Stimulated activated CD8-positive, alpha-beta memory T cell treated with anti-CD3 and anti-CD28 coated beads, Interleukin-15, amount 100 ng/mL, for 24 hours (primary cell): ENCODE results near the gene LCLAT1.

ENCODE experiments used
- DNase-seq: peaks from one replicate; pipeline ENCODE4 v3.0.0-alpha.2; 2020; ENCODE audit warnings: low read depth

The LCLAT1 gene

DNA sequence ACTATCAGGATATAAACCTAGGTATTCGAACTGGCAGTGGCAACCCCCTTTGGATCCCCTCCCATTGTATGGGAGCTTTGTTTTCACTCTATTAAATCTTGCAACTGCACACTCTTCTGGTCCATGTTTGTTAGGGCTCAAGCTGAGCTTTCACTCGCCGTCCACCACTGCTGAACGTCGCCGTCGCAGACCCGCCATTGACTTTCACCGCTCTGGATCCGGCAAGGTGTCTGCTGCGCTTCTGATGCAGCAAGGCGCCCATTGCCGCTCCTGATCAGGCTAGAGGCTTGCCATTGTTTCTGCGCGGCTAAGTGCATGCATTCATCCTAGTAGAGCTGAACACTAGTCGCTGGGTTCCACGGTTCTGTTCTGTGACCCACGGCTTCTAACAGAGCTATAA, 69.1 kb downstream of the LCLAT1 start:
- no peak for DNase-seq

DNA sequence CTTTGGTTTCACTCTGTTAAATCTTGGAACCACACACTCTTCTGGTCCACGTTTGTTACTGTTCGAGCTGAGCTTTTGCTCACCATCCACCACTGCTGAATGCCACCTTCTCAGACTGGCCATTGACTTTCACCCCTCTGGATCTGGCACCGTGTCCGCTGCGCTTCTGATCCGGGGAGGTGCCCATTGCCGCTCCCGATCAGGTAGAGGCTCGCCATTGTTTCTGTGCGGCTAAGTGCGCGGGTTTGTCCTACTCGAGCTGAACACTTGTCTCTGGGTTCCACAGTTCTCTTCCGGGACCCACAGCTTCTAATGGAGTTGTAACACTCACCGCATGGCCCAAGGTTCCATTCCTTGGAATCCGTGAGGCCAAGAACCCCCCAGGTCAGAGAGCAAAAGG, 72.8 kb downstream of the LCLAT1 start:
- DNase-seq = no peak

DNA sequence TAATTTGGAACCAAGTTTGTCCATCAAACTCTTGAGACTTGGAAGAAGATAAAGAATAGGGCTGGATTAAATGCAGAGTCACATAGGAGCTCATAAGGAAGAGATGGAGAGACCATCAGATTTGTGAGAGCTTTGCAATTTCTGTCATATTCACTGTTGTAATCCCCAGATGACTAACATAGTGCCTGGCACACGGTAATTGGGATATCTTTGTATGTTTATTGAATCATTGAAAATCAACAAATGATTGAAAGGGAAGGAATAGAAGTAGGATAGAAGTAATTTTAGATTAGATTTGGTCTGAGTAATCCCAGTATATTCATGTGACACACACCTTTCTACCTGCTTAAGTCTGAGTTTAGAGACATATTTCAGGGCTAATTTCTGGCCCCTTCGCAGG, 75.4 kb downstream of the LCLAT1 start:
- DNase-seq = no peak

DNA sequence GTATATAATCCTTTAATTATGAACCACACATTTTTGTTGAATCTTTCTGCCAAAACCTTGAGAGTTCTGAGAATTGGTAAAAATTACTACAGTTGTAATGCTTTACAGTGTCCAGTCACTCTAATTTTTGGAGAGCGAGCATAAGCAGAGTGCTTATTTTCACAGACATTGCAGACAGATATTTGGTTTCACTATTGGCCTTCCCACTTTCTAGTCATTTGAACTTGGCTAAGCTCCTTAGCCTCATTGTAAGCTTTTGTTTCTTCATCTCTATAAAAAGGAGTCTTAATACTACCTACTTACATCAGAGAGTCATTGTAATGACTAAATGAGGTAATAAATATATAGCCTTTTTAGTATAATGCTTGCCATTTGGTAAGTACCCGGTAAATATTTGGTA, 80.4 kb downstream of the LCLAT1 start:
- no peak for DNase-seq

DNA sequence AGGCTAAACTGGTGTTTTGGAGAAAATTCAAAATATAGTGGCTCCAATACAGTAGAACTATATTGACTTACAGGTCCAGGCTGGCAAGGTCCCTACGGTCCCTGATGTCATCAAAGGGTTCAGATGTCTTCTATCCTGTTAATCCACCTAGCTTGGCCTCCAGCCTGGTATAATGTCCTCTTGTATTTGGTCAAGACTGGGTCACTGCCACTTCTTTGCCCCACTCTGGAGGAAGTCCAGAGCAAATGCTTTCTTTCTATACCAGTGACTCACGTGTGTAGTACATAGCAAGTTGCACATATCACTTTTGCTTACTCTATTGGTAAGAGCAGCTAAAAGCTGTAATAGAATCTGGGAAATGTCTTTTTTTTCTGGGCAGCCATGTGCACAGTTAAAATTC, 80.8 kb downstream of the LCLAT1 start:
- no peak for DNase-seq

DNA sequence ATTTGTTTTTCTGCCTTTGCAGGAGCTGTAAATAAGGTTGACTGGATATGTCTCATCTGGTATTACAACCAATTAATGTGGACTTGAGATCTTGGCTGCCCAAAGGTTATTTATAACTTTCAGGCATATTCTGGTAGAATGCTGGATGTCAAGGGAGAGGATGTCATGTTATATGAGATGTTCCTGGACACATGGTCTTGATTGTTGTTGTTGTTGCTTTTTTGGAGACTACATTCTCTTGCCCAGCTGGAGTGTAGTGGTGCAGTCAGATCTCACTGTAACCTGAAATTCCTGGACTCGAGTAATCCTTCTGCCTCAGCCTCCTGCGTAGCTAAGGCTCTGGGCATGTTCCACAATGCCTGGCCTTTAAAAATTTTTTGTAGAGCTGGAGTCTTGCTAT, 83.3 kb downstream of the LCLAT1 start:
- DNase-seq = no peak

DNA sequence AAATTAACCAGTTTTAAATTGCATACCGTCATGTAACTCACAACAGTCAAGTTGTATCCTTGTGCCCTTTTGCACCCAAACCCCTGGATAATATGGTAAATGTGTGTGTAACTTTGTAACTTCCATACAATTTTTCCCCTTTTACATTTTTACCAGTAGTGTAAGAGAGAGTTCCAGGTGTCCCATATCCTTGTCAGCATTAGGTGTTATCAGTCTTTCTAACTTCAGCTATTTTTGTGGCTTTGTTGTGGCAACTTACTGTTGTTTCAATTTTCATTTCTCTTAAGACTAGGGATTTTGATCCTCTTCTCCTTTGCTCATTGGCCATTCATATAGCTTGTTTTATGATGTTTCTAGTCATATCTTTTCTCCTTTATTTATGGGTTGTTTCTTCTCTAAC, 94.6 kb downstream of the LCLAT1 start:
- no peak for DNase-seq

GRCh38 chr2:30545875-30546274, 98.8 kb downstream of the LCLAT1 start:
- DNase-seq = no peak

DNA sequence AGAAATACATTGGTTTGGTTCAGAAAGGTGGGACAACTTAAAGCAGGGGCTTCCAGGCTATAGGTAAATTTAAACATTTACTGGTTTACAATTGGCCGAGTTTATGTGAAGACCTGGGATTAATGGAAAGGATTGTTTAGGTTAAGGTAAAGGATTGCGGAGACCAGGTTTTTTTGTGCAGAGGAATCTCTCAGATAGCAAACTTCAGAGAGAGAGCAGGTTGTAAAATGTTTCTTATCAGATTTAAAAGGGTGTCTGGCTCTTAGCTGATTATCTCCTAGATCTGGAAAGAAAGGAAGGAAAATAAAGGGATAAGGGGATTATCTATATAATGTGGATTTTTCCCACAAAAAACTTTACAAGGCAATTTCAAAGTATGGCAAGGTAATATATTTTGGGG, 101.3 kb downstream of the LCLAT1 start:
- DNase-seq = no peak

GRCh38 chr2:30549096-30549495, 102.0 kb downstream of the LCLAT1 start:
- no peak for DNase-seq

DNA sequence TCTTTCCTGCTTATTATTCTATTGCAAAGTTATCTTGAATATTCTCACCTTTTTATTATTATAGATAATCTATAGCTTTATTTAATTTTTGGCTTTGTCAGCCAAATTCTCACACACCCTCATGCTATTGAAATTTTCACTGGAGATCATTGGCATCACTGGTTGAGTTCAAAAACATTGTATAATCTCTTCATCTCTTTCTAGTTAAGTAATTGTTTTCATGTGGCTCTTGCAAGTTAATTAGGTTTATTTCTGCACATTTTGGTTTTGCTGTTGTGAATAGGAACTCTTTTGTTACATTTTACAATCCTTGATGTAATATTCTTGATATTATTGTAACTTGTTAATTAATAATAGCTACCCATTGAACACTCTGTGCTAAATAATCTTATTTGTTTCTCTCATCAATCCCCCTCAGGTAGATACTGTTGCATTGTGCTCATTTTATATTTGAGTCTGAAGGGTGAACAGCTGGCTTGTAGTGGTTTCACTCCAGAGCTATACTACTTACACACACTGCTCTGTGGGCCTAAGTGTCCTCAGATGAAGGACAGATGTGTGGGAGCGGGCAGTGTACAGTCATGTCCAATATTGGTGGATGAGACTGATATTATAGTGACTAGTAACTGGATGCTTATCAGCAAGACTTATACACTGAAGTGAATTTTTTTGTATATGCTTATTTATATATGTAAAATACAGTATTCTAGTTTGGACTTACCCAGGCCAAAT, 112.7 kb downstream of the LCLAT1 start:
- DNase-seq = no peak

DNA sequence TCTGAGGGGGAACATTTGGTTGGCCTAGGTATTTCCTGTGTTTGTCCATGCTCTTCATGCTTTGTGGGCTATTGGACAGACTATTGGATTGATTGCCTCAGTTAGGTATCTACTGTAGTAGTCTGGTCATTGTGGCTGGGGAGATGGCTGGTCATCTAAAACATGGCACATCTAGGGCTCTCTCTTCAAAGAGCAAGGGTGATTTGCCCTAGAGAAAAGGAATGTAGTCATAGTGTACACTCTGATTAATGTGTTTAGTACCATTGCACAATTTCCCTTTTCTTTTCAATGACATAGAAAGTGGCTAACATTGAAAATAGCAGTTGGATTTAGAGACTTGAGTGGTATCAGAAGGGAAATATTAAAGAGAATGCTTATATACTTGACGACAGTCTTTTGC, 114.3 kb downstream of the LCLAT1 start:
- no peak for DNase-seq

DNA sequence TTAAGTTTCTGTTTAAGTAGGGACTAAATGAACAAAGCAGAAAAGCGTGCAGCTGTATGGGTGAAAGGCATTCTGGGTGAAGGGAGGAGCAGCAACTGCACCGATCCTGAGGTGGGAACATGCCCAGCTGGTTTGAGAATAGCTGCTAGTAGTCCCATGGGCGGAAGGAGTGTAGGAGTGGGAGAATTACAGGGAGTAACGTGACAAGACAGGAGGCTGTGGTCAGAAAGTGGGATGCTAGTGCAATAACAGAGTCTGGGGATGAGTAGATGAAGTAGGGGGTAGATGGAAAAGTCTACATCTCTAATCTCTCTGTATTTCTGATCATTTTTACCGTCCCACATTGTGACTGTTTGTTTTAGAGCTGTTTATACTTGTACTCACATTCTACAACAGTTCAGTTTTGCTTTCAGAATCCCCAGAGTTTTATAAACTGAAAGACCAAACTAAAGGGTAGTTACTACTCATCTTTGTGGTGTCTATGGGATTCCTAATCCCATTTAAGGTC, 118.9 kb downstream of the LCLAT1 start:
- DNase-seq = no peak

DNA sequence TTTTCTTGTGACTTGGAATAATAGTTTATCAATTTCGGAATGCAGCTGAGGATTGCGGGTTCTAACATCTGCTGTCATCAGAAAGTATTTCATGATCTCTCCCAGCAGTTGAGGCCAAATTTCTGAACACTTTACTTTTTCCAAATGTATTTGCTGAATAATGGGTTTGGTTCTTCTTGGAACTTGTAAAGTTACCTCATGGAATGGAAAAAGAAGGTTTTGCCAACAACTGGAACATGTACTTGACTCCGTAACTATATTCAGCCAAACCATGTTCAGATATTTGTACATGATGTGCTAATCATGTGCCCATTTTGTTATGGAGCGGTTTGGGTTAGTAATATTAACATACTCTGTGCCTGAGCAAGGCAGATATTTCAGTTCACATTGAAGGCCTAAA, 119.6 kb downstream of the LCLAT1 start:
- DNase-seq = no peak

DNA sequence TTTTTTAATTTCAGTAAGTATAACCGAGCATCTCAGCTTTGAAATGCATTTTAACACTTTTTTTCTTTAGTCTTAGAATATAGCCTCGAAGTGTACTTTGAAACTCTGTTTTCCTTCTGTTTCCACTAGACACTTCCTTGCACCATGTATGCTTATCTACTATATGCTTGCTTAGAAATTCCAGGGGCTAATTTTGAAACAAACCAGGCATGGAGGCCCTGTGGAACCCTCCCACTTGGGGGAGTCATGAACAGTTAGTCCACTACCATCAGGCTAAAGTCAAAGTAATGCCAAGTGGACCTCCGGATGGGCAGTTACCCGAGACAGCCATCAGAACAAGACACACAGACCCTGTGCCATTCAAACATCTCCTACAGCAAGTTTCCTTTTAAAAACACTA, 120.3 kb downstream of the LCLAT1 start:
- DNase-seq = no peak

DNA sequence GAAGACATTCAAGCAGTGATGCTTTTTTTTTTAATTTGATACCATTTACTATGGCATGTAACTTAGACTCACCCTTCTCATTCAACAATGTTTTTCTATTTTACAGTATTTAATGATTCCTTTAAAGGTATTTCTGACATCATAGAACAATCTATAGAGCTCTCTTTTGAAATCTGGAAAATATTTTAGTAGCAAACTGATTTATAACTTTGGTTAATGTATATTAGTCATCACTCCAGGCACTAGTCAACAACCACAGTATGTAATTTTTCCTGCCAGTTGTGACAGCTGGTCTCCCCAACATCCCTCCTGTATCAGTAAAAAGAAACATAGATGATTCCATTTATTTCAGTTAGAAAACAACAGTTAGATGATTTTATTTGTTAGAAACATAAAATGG, 122.9 kb downstream of the LCLAT1 start:
- DNase-seq = no peak

DNA sequence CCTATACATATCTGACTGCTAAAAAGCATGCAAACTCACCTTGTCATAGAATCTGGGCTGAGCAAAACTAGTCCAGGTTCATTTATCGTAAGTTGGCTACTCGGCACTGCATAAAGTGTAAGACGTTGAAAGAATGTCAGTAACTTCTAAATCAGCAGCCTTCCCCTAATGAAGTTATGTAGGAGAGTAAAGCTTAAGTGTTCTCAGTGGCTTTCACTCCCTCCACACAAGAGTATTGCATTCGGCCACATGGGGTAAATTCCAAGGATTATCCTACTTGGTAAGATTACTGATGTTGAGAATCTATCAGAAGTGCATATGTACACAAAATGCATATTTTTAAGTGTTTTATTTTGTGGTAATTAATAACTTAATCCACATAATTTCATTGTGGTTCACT, 130.1 kb downstream of the LCLAT1 start:
- DNase-seq = no peak

- DNase-seq = no peak
Measured at GRCh38 chr2:30580391-30580790, 133.3 kb downstream of the LCLAT1 start.

- DNase-seq = no peak
Measured at GRCh38 chr2:30582521-30582920, 135.5 kb downstream of the LCLAT1 start.

- DNase-seq = no peak
Measured at GRCh38 chr2:30583204-30583749, 136.2 kb downstream of the LCLAT1 start.

DNA sequence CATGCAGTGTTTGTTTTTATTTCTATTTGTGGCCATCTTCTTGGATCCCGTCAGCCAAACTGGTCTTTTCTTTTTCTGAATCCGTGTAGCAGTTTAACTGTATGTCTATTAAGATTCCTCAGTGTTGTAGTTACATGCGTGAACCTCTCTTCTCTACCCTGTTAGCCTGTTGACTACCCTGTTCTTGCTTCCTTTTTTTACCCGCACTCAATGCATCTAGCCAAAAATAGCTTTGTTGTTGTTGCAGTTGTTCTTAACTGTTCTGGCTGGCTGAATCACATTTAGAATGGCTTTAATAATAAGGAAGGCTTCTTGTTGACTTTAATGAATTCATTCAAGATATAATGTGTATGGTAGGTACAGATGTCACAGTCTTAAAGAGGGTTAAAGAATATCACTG, 137.1 kb downstream of the LCLAT1 start:
- DNase-seq = no peak

- DNase-seq = no peak
Measured at GRCh38 chr2:30588994-30589393, 141.9 kb downstream of the LCLAT1 start.

DNA sequence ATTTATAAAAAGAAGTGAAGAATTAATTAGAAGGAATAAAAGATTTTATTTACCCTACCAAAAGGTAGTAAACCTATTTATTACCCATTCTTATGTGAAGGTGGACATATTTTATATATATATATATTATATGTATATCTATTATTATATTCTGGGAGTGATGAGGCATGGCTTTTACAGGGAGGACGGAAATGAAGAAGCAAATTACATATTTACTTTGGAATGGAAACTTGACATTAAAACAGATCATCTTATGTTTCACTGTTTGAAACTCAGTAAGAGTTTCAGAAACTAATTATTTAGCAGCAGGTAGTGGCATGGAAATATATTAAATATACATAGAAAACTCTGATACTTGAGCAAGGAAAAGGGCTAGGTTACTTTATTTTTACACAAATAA, 143.4 kb downstream of the LCLAT1 start:
- DNase-seq = no peak

- no peak for DNase-seq
Measured at GRCh38 chr2:30591186-30591585, 144.1 kb downstream of the LCLAT1 start.
